Measurements from ENCODE around the gene TIMM8A. TPM values are rescaled to one million over a fixed set of nuclear protein-coding genes. Genes with fewer than 3 reads are reported as not detected.

Gene TIMM8A
- total RNA-seq = 5.7 and 9.2 TPM in 2 replicates

DNA sequence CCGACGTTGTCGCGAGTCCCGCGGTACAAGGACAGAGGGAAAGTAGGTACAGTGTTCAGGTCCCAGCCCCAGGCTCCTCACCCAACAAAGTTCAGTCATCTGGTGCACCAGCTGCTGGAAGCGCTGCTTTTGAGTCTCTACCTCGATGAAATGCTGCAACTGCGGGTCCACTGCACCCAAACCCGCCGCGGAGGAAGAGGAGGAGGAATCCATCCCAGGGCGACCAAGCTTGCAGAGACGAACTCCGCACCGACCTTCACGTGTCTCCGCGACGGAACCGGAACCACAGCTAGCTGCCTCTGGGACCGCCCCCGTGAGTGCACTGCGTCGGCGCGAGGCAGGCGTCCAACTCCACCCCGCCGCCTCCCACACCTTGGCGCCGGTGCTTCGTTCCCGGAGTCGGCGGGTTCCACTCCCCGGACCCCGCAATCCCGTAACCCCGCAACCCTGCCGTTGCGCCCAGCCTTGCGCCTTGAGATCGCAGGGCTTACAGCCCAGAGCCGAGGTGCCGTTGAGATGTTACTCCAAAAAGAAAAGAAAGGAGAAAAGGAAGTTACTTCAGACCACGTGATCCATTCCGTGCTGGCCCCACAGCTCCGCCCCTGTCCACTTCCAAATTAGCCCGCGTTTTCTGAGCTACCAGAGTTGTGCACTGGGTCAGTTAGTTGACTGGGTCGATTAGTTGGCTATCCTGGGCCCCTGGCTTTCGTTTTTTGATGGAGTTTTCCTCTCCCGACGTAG lies at the start of gene TIMM8A:
TIMM8A (minus strand) TSS at position 291 of the 741 bp plus-strand sequence; CDS start at position 213, 78 bp downstream.

GRCh38 chrX:101390664-101391525 lies 42.4 kb upstream of the TIMM8A start, which contains the start of gene RPL36A:
Gene RPL36A (plus strand): TSS chrX:101391011. CDS start chrX:101391044, 33 bp downstream.

GRCh38 chrX:101385795-101386541 lies 37.4 kb upstream of the TIMM8A start, which contains the start of gene BTK:
Gene BTK (minus strand): TSS chrX:101386191. CDS start chrX:101375284, 10,907 bp downstream.

Other genes with a start within 250 kb of the TIMM8A start
- 1.2 and 2.0 TPM in 2 replicates for gene DRP2, start 129.0 kb downstream of the TIMM8A start, total RNA-seq
- 0.17 and 0.30 TPM in 2 replicates for gene TAF7L, start 57.4 kb downstream of the TIMM8A start, total RNA-seq
- gene BTK, start 37.4 kb upstream of the TIMM8A start, total RNA-seq = not detected in 2 replicates
- 3,269 and 3,654 TPM in 2 replicates for gene RPL36A, start 42.3 kb upstream of the TIMM8A start, total RNA-seq
- 32.9 and 33.5 TPM in 2 replicates for gene GLA, start 59.2 kb upstream of the TIMM8A start, total RNA-seq
- gene HNRNPH2, start 59.5 kb upstream of the TIMM8A start, total RNA-seq = 42.4 and 43.1 TPM in 2 replicates
- gene ARMCX4, start 136.7 kb upstream of the TIMM8A start, total RNA-seq = 0.89 and 1.8 TPM in 2 replicates
- gene ARMCX1, start 201.8 kb upstream of the TIMM8A start, total RNA-seq = 27.5 and 34.6 TPM in 2 replicates

Data from bronchus fibroblast of lung (primary cell).